HPDE6-E6E7 (cell line): ENCODE measurements around the gene GINS3.
A peak's percentile ranks its signal among the peaks of the same experiment; 100 is the strongest.
"Not testable (repeated sequence)": the region's sequence is repeated elsewhere in the genome, so short reads cannot be mapped to it uniquely, and the experiment has no call there.

Experiments used
- DNase-seq: peaks from one replicate; pipeline ENCODE4 v3.0.0; 2011; ENCODE audit warnings: missing footprints; ENCODE audit errors: extremely low spot score

Gene GINS3

GRCh38 chr16:58389724-58390123 is 2.5 kb upstream of the GINS3 start:
- DNase-seq: no peak

GRCh38 chr16:58393138-58393504 is 850 bp downstream of the GINS3 start:
- DNase-seq: no peak

GRCh38 chr16:58396897-58397296 is 4.6 kb downstream of the GINS3 start:
- DNase-seq: not testable (repeated sequence)

- DNase-seq: no peak
Observed at GRCh38 chr16:58399718-58400633, 7.7 kb downstream of the GINS3 start.

GRCh38 chr16:58401305-58401704 is 9.0 kb downstream of the GINS3 start:
- DNase-seq: not testable (repeated sequence)

DNA sequence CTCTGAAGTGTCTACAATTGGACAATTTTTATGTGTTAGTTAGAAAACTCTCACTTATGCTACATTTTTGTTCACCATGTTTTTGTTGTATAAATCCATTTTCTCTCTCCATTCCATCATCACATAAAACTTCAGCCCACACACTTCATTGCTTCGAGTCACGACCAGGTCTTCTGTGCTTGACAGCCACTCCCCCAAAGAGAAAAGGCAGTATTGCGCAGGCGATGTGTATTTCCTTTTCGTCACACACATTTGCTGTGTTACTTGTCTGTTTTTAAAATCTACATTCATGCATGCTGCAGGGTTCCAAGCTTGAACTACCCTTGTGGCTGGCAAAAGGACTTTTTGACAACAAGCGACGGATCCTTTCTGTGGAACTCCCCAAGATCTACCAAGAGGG is 10.5 kb downstream of the GINS3 start:
- DNase-seq: no peak

DNA sequence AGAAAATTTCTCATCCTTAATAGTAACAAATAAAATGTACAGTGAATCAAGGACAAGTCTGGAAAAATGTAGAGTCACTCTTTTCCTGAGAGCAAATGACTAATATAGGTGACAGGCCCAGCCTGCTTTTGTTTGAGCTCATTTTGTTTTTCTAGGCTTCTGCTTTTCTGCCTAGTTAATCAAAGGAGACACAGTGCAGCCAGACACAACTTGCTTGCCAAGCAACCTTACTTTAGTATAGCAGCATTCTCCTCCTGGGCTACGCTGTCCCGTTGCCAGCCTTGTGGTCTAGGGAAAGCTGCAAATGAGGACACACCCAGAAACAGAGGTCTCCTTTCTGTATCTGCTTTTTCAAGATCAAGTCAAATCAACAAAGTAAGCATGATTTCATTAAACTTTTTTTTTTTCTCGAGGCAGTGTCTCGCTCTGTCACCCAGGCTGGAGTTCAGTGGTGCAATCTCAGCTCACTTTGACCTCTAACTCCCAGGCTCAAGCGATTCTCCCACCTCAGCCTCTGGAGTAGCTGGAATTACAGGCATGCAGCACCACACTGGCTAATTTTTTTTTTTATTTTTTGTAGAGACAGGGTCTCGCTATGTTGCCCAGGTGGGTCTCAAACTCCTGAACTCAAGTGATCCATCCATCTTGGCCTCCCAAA is 17.2 kb downstream of the GINS3 start:
- DNase-seq: no peak

DNA sequence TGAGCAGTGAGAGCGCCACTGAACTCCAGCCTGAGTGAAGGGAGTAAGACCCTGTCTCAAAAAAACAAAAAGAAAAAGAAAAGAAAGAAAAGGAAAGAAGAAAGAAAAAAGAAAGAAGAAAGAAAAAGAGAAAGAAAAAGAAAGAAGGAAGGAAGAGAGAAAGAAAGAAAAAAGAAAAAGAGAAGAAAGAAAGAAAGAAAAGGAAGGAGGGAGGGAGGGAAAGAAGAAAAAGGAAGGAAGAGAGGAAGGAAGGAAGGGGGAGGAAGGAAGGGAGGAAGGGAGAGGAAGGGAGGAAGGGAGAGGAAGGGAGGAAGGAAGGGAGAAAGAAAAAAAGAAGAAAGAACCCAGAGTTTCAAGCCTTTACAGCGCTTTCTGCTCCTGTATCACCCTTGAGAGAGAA is 19.1 kb downstream of the GINS3 start:
- no peak for DNase-seq

DNA sequence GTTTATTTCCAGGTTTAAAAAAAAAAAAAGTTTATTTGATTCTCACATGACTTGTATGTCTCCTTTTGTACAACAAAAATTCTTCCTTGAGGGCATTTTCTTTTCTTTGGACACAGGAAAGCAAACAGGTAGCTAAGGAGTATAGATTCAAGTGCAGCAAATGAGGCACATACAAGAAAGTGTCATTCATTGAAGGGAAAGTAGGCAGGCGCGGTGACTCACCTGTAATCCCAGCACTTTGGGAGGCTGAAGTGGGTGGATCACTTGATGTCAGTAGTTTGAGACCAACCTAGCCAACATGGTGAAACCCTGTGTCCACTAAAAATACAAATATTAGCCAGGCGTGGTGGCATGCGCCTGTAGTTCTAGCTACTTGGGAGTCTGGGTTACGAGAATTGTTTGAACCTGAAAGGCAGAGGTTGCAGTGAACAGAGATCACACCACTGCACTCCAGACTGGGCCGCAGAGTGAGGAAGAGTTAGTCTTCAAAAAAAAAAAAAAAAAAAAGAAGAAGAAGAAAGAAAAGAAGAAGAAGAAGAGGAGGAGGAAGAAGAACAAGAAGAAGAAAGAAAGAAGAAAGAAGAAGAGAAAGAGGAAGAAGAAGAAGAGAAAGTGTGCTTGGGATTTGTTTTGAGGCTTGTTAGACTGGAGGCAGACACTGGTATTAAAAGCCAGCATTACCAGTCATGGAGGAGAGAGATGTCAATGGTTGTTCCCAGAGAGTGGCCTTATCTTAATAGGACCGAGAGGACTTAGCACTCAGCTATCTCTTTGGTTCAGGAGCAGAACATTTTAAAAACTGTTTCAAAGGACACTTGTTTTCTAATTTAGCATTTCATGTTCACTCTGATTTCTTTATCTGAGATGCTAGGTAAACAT is 19.7 kb downstream of the GINS3 start:
- peak; percentile 60 for DNase-seq

GRCh38 chr16:58412615-58412970 is 20.3 kb downstream of the GINS3 start:
- DNase-seq: not testable (repeated sequence)

- no peak for DNase-seq
Observed at GRCh38 chr16:58413359-58413758, 21.1 kb downstream of the GINS3 start.

GRCh38 chr16:58415003-58415402 is 22.7 kb downstream of the GINS3 start:
- DNase-seq: no peak

GRCh38 chr16:58415961-58416360 is 23.7 kb downstream of the GINS3 start:
- DNase-seq: not testable (repeated sequence)

- DNase-seq: no peak
Observed at GRCh38 chr16:58417035-58417434, 24.8 kb downstream of the GINS3 start.

DNA sequence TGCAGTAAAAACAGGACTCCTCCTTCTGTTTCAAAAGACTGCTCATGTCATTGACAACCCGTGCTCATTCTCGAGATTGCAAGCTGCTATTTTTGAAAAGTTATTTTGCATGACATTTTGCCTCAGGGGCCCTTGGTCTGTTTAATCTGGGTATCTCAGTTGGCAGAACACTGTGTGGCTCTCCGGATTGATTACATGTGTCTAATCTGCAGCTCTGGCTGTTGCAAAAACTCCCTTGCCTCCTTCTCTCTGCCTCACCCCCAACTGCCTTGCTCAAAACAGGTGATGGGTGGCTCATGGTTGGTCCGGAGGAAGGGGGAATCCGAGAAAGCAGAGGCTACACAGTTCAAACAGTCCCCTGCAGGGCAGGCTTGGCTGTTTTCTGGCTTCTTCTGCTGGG is 25.3 kb downstream of the GINS3 start:
- no peak for DNase-seq

- DNase-seq: no peak
Observed at GRCh38 chr16:58418026-58418425, 25.8 kb downstream of the GINS3 start.

- no peak for DNase-seq
Observed at GRCh38 chr16:58418601-58419000, 26.3 kb downstream of the GINS3 start.

DNA sequence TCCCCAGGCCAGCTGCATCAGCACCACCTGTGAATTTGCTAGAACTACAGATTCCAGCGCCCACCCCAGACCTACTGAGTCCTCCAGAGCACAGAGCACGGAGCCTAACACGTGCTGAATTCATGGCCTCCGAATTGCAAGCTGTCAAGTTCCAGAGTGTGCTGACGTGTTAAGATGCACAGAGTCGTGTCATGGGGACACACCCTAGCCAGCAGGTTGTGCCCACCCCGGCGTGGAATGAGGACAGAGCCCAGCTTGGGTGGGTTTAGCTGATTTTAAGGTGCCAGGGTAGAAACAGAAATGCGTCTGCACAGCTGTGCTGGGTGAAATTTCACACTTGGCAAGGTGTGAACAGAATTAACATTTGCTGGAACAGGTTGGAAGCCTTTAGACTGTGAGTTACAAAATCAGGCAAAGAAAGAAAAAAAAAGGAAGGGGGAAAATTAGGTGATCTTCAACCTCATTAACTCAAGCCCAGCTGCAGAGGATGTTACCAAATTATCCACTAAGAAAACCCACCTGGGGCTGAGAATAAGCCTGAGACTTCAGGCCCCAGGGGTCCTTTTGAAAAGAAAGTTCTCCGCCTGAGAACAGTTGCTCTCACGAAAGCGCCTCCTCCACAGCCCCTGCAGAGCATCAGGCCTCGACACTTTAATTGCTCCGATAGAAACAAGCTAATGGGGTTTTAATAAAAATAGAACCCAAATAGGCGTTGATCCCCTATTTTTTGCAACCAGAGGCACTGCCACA is 27.1 kb downstream of the GINS3 start:
- no peak for DNase-seq

DNA sequence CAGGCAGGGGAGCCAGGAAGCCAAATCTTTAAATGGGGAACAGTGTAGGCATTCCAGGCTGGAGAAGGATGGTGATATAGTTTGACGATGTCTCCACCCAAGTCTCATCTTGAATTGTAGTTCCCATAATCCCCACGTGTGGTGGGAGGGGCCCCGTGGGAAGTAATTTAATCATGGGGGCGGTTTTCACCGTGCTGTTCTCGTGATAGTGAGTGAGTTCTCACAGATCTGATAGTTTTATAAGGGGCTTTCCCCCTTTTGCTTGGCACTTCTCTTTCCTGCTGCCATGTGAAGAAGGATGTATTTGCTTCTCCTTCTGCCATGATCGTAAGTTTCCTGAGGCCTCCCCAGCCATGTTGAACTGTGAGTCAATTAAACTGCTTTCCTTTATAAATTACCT is 28.8 kb downstream of the GINS3 start:
- DNase-seq: no peak

- no peak for DNase-seq
Observed at GRCh38 chr16:58421529-58421928, 29.3 kb downstream of the GINS3 start.

DNA sequence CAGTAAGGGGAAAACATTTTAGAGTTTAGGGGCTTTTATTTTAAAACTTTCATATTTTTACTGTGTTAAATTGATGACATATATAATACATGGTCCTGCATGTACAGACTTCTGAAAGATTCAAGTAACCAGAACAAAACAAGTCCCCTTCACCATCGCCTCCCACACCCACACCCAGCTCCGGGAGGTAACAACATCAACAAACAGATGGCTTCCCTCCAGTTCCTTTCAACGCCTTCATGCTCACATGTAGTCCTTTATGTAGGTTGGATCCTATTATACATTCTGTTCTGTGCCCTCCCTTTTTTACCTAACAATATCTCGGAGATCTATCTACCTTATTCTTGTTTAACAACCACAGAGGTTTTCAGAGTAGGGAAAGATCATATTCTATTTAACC is 30.5 kb downstream of the GINS3 start:
- DNase-seq: no peak

GRCh38 chr16:58425245-58425644 is 33.0 kb downstream of the GINS3 start:
- no peak for DNase-seq
